ENCODE results near the gene AASS. TPM values are rescaled to one million over a fixed set of nuclear protein-coding genes. Genes with fewer than 3 reads are reported as not detected.

AASS gene
- total and polyA plus RNA-seq, 10 of the 15 experiments (the other 5 are each of a cell fraction or from before 2014, with no cell fraction given), result 0.09 to 8.0 (median 0.39) TPM

DNA sequence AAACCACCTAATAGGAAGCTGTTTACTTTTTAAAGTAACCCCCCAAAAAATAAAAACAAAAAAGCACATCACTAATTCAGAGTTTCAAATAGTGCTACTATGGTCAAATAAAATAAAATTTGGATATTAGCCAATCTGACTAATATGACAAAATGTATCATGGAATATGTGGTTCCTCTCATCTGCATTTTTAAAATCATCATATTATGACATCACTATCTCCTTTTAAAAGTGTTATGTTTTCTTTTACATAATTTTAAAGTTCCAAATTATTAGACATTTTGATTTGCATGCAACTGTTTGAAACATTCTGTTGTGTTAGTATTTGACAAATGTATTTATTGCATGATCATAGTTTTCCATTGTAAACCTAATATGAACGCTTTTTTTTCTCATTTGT lies 110.4 kb downstream of the AASS start:
- ChIA-PET CTCF (interaction anchor here (0.5 to 0.6 kb wide), 2 partner anchors 11 to 126 kb away, joined by 3 to 4 read pairs; no protein-coding TSS in a partner anchor), RAD21 (ENCODE audit: unreplicated experiment) (no interaction called here)
- in situ Hi-C loops (cut with MboI), result no loop called here

More for the DNA sequence above, 110.4 kb downstream of the AASS start:
- ATAC-seq, result no peak
- Histone ChIP-seq H3K9me3 (replicated peaks; ENCODE audit: control insufficient read depth, insufficient read depth, low read length) (no peaks in the 10 kb centered on the region), H3K4me3 (no peak overlapping the region), H3K27ac (ENCODE audit: control insufficient read depth, insufficient read depth) (no peak overlapping the region), H2AFZ (ENCODE audit: control insufficient read depth, low read depth, low read length) (no peak overlapping the region), H3K9ac (ENCODE audit: control insufficient read depth, insufficient read depth, low read length) (no peak overlapping the region), H3K4me2 (ENCODE audit: control insufficient read depth, insufficient read depth) (no peak overlapping the region), H3K4me1 (ENCODE audit: control insufficient read depth, insufficient read depth, low read length) (no peaks in the 10 kb centered on the region), H3K36me3 (ENCODE audit: control insufficient read depth in 2 of 2, insufficient read depth in 2 of 2, low read length in 1 of 2) (no peaks in the 10 kb centered on the region), H4K20me1 (ENCODE audit: control insufficient read depth, insufficient read depth) (no peaks in the 10 kb centered on the region), H3K79me2 (ENCODE audit: control insufficient read depth, insufficient read depth, low read length) (no peaks in the 10 kb centered on the region), H3K27me3 (replicated peaks in 1 of 2; ENCODE audit: control insufficient read depth in 2 of 2, insufficient read depth in 2 of 2, low read length in 1 of 2) (no peaks in the 10 kb centered on the region)
- ChIA-PET POLR2A (no interaction called here), SMC1A (ENCODE audit: uncharacterized antibody, unreplicated experiment) (no interaction called here)
- WGBS (ENCODE audit: insufficient coverage, insufficient replicate concordance, low lambda C conversion rate, missing lambda C conversion rate), result 42% methylated on average over 1 of the region's 1 CpG
- no peak for TF ChIP-seq ATF2 (IDR thresholded peaks at IDR 0.05; ENCODE audit: low read length)
- no peak for TF ChIP-seq SIX5 (IDR thresholded peaks at IDR 0.05; ENCODE audit: low read depth, low read length, severe bottlenecking)
- TF ChIP-seq MTA3 (IDR thresholded peaks at IDR 0.05; ENCODE audit: borderline replicate concordance, low read length), result no peak
- TF ChIP-seq ESRRA (IDR thresholded peaks at IDR 0.05; ENCODE audit: low read length), result no peak
- no peak for TF ChIP-seq KAT2A (conservative IDR thresholded peaks at IDR 0.05; ENCODE audit: control insufficient read depth, low read depth, low read length)
- TF ChIP-seq, protein P1, sequence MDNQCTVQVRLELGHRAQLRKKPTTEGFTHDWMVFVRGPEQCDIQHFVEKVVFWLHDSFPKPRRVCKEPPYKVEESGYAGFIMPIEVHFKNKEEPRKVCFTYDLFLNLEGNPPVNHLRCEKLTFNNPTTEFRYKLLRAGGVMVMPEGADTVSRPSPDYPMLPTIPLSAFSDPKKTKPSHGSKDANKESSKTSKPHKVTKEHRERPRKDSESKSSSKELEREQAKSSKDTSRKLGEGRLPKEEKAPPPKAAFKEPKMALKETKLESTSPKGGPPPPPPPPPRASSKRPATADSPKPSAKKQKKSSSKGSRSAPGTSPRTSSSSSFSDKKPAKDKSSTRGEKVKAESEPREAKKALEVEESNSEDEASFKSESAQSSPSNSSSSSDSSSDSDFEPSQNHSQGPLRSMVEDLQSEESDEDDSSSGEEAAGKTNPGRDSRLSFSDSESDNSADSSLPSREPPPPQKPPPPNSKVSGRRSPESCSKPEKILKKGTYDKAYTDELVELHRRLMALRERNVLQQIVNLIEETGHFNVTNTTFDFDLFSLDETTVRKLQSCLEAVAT (IDR thresholded peaks at IDR 0.05), result no peak
- TF ChIP-seq ATF7 (IDR thresholded peaks at IDR 0.05; ENCODE audit: low read depth), result no peak
- no peak for TF ChIP-seq EGR1 (IDR thresholded peaks at IDR 0.05; ENCODE audit: borderline replicate concordance in 1 of 2, low read depth in 2 of 2, low read length in 2 of 2)
- no peak for TF ChIP-seq IKZF1 (conservative IDR thresholded peaks at IDR 0.05)
- TF ChIP-seq POLR2A (IDR thresholded peaks at IDR 0.05; ENCODE audit: low read depth, low read length), result no peak
- TF ChIP-seq PAX5 (IDR thresholded peaks at IDR 0.05; ENCODE audit: borderline replicate concordance, low read depth, low read length), result no peak
- TF ChIP-seq YBX1 (IDR thresholded peaks at IDR 0.05), result no peak
- no peak for TF ChIP-seq CBX3 (IDR thresholded peaks at IDR 0.05; ENCODE audit: borderline replicate concordance, low read depth)
- no peak for TF ChIP-seq RAD51 (IDR thresholded peaks at IDR 0.05)
- no peak for TF ChIP-seq MXI1 (IDR thresholded peaks at IDR 0.05; ENCODE audit: low read depth, low read length)
- no peak for TF ChIP-seq EED (IDR thresholded peaks at IDR 0.05; ENCODE audit: low read depth)
- no peak for TF ChIP-seq ZNF207 (IDR thresholded peaks at IDR 0.05; ENCODE audit: borderline replicate concordance)
- TF ChIP-seq, protein P2, sequence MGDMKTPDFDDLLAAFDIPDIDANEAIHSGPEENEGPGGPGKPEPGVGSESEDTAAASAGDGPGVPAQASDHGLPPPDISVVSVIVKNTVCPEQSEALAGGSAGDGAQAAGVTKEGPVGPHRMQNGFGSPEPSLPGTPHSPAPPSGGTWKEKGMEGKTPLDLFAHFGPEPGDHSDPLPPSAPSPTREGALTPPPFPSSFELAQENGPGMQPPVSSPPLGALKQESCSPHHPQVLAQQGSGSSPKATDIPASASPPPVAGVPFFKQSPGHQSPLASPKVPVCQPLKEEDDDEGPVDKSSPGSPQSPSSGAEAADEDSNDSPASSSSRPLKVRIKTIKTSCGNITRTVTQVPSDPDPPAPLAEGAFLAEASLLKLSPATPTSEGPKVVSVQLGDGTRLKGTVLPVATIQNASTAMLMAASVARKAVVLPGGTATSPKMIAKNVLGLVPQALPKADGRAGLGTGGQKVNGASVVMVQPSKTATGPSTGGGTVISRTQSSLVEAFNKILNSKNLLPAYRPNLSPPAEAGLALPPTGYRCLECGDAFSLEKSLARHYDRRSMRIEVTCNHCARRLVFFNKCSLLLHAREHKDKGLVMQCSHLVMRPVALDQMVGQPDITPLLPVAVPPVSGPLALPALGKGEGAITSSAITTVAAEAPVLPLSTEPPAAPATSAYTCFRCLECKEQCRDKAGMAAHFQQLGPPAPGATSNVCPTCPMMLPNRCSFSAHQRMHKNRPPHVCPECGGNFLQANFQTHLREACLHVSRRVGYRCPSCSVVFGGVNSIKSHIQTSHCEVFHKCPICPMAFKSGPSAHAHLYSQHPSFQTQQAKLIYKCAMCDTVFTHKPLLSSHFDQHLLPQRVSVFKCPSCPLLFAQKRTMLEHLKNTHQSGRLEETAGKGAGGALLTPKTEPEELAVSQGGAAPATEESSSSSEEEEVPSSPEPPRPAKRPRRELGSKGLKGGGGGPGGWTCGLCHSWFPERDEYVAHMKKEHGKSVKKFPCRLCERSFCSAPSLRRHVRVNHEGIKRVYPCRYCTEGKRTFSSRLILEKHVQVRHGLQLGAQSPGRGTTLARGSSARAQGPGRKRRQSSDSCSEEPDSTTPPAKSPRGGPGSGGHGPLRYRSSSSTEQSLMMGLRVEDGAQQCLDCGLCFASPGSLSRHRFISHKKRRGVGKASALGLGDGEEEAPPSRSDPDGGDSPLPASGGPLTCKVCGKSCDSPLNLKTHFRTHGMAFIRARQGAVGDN (IDR thresholded peaks at IDR 0.05), result no peak
- no peak for TF ChIP-seq BCL11A (IDR thresholded peaks at IDR 0.05; ENCODE audit: low read depth, low read length)
- no peak for TF ChIP-seq HDGF (IDR thresholded peaks at IDR 0.05)
- DNase-seq (ENCODE audit: low read depth, low spot score), result no peak
- intact Hi-C loops (cut with micrococcal nuclease; ENCODE audit: unreplicated experiment), result no loop called here
- no TSS peak for BruUV-seq (replicated peaks)
- FAIRE-seq, result no peak

Measured in GM12878 (cell line).